Left cardiac atrium (tissue), 4 donors: ENCODE data around the gene CYP26B1. TPM values are rescaled to one million over a fixed set of nuclear protein-coding genes. Genes with fewer than 3 reads are reported as not detected.

Source experiments
- ATAC-seq, 2 donors: fragments of 200-7000 bp; cut with Tn5 transposase; one replicate each; pipeline ENCODE4 v1.9.1; 2020; ENCODE audit warnings: mild to moderate bottlenecking in 2 of 2, moderate library complexity in 2 of 2
- DNase-seq: peaks from one replicate; pipeline ENCODE4 v3.0.0-alpha.2; 2020
- intact Hi-C, 2 donors: fragments of 100-400 bp; cut with DNase I; formaldehyde crosslinking; loops; one replicate each; pipeline versions ENCODE4 v1.14.1 to v1.15.1; 2022 to 2023
- long read RNA-seq: library from polyadenylated mRNA; unstranded; transcript quantifications from one replicate; pipeline ENCODE4 v2.0.0, GENCODE V29; 2021
- total RNA-seq, 2 donors: library from RNA; stranded (reverse); fragmentation: NEBNext Ultra II Directional; extraction: Animal tissue kit (Norgen Biotek cat#: 25700); gene quantifications; one replicate each; pipeline ENCODE4 v1.2.1, GENCODE V29; 2021
- donor health status: DM: no; HTN: yes; CAD: no.
- donor health status: DM: no; HTN: yes; CAD: no; lungs with severe emphysema.
- donor health status: DM: yes; HTN: yes; CAD: no.
- donor health status: Dilated cardiomyopathy.

CYP26B1 gene
- total RNA-seq, result 10 to 100 TPM in 1 of 2 donors, 1 to 10 TPM in 1; 8.5 to 21.0 TPM
- long read RNA-seq, partial matches to known transcripts, result 9 of 10 reads
- long read RNA-seq, other reads (novel, unspliced or antisense), result 1 of 10 reads

DNA sequence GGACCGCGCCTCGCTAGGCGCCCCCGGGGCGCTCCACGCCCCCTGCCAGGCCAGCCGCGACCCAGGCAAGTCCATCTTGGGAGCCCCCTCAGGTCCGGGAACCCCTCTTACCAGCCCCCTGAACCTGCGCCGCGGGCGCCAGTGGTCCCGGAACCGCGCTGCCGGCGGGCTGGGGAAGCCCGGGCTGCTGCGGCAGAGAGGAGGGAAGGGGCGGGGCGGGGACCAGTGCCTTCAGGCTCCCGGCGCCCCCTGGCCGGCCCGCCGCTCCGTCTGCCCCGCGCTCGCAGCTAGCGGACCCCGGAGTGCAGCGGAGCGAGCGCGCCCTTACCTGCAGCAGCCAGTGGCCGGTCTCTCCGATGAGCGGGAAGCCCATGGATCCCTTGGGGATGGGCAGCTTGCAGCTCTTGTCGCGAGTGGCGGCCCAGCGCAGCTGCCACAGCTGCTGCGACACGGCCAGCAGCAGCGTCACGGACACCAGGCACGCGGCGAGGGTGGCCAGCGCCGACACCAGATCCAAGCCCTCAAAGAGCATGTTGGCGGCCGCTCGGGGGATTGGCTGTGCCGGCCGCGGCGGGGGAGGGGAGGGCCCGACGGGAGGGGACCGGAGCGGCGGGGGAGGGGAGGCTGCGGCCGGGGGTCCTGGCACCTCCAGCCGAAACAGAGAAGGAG, at the start of gene CYP26B1:
Gene CYP26B1, minus strand, starts transcription at position 560 of the 669 bp plus-strand sequence. Its CDS starts 28 bp downstream, at position 532.
- intact Hi-C loops, result loop anchor here in 1 of 2 donors (5.0 kb wide), 2 partner anchors 225 to 345 kb away; no protein-coding TSS in a partner anchor
- no peak for ATAC-seq
- peak; percentile 57 for DNase-seq

DNA sequence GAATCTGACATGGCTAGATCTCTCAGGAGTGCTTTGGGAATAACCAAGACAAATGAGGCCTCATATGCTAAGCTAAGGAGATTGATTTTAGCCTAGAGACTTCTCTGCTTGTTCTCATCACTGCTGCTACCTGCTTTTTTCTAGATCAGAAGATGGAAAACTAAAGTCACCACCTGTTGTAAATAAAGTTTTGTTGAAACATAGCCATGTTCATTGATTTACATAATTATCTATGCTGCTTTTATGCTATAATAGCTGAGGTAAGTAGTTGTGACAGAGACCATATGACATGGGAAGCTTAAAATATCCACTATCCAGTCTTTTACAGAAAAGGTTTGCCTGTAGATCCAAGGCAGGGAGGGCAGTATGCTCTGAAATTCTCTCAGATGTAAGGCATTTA, 46.1 kb upstream of the CYP26B1 start:
- DNase-seq (no peak), ATAC-seq (no peak)
- intact Hi-C loops, result no loop called here

DNA sequence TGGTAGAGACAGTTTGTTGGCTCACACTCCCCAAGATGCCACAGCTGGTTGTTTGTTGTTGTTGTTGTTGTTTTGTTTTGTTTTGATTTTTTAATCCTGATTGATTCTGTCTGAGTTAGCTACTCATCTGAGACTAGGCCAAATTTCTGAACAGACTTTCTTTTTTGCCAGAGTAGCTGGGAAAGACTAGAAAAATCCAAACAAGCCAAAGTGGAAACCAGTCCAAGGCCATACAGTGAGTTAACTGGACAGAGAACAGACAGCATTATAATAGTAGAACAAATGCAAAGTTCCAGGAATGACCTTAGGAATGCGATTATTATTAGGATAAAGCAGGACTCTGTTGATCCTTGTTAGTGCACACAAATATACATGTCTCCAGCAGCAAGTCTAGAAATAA, 43.8 kb upstream of the CYP26B1 start:
- no peak for DNase-seq
- no peak for ATAC-seq
- intact Hi-C loops, result no loop called here

- DNase-seq (no peak), ATAC-seq (no peak)
- intact Hi-C loops, result no loop called here
Observed at GRCh38 chr2:72185206-72185605, 37.5 kb upstream of the CYP26B1 start.

- no peak for DNase-seq
- intact Hi-C loops, result no loop called here
- ATAC-seq, result no peak
Observed at GRCh38 chr2:72183466-72183865, 35.8 kb upstream of the CYP26B1 start.

- DNase-seq (no peak), ATAC-seq (no peak)
- intact Hi-C loops, result no loop called here
Observed at GRCh38 chr2:72183016-72183415, 35.4 kb upstream of the CYP26B1 start.

- DNase-seq (no peak), ATAC-seq (peak; percentile 30 to 62)
- intact Hi-C loops, result no loop called here
Observed at GRCh38 chr2:72182547-72182946, 34.9 kb upstream of the CYP26B1 start.

GRCh38 chr2:72181616-72182015, 34.0 kb upstream of the CYP26B1 start:
- DNase-seq, result no peak
- intact Hi-C loops, result no loop called here
- ATAC-seq, result no peak

- no peak for ATAC-seq
- DNase-seq, result no peak
- intact Hi-C loops, result no loop called here
Observed at GRCh38 chr2:72180351-72180750, 32.7 kb upstream of the CYP26B1 start.

DNA sequence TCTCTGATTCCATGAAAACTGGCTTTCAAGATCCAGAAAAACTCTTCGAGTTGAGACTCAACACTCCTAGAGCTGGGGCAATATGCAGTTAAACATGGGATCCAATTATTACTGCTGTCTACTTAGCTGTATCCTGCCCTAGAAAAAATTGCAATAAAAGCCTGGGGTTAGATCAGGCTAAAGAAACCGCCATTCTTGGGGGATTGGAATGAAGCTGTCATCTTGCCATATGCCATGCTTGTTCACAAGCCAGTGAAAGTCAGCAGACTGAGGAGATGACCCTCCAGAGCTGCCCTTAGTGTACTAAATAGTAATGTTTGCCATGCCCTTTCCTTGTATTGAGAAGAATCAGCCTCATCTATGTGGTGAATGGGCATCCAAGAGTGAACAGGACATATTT, 30.9 kb upstream of the CYP26B1 start:
- DNase-seq (no peak), ATAC-seq (no peak)
- intact Hi-C loops, result loop anchor here in 1 of 2 donors (10.0 kb wide), 1 partner anchor 566 kb away; no protein-coding TSS in a partner anchor

- ATAC-seq, result no peak
- DNase-seq, result no peak
- intact Hi-C loops, result loop anchor here in 1 of 2 donors (10.0 kb wide), 1 partner anchor 569 kb away; no protein-coding TSS in a partner anchor
Observed at GRCh38 chr2:72176281-72176680, 28.6 kb upstream of the CYP26B1 start.

DNA sequence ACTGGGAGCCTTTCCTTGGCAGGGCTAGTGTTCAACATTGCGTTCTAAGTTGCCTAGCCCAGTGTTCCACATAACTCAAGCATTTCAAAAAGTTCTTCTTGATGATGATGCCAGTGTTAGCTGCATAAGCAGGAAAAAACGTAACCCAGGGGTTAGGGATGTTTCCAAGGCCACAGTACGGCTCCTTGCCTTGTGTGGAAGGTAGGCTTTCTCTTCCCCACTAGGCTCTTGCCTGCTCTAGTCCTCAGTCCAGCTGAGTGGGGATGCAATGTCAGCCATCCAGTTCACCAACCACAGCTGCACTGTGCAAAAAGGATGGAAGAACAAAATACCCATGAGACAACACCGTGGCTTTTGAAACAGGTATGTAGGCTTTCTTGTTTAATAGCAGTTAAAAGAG, 28.0 kb upstream of the CYP26B1 start:
- intact Hi-C loops, result loop anchor here in 1 of 2 donors (10.0 kb wide), 1 partner anchor 569 kb away; no protein-coding TSS in a partner anchor
- ATAC-seq (no peak), DNase-seq (no peak)

DNA sequence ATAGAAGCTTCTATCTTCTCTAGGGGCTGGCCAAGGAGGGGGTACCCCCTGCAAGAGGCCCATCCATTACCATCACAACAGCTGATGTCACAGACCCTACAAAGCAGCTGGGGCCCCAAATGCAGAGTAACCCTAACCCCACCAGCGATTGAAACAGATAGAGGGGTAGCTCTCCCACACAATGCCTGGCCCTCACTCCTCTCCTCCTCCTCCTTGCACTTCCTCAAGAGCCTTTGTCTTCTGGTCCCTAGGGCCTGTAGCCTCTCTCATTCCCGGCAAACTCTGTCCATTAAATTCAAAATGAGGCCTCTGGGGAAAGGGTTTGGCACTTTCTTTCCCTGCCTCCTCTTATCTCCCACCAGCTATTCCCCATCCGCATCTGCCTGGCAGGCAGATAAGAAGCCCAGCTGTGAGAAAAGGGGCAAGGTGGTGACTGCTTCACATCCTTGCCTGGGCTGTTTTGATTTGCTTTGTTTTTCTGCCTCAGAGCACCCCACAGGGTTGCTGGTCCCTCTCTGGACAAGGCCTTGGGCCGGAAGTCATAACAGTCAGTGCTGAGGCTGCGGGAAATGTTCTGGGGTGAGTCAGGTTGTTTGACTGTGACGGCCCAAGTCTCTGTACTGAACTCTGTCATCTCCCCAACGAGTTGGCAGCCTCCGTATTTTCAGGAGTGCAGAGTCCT, 26.1 kb upstream of the CYP26B1 start:
- peak in 1 of 2 donors; percentile 48 for ATAC-seq
- DNase-seq, result no peak

GRCh38 chr2:72172478-72172877, 24.8 kb upstream of the CYP26B1 start:
- DNase-seq (no peak), ATAC-seq (no peak)
- intact Hi-C loops, result loop anchor here in 1 of 2 donors (10.0 kb wide), 1 partner anchor 572 kb away; no protein-coding TSS in a partner anchor

More for the DNA sequence above, 26.1 kb upstream of the CYP26B1 start:
- intact Hi-C loops, result loop anchor here in 1 of 2 donors (10.0 kb wide), 1 partner anchor 571 kb away; no protein-coding TSS in a partner anchor

GRCh38 chr2:72166279-72166678, 18.6 kb upstream of the CYP26B1 start:
- intact Hi-C loops, result no loop called here
- ATAC-seq (no peak), DNase-seq (no peak)

DNA sequence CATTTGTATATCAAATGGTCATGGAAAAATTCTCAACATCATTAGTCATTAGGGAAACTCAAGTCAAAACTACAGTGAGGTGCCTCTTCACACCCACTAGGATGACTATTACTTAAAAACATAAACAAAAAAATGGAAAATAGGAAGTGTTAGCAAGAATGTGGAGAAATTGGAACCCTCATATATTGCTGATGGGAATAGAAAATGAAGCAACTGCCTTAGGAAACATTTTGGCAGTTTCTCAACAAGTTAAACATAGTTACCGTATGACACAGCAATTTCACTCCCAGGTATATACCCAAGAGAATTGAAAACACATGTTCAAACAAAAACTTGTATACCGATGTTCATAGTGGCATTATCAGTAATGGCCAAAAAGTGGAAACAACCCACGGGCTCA, 18.1 kb upstream of the CYP26B1 start:
- ATAC-seq (no peak), DNase-seq (no peak)
- intact Hi-C loops, result no loop called here

DNA sequence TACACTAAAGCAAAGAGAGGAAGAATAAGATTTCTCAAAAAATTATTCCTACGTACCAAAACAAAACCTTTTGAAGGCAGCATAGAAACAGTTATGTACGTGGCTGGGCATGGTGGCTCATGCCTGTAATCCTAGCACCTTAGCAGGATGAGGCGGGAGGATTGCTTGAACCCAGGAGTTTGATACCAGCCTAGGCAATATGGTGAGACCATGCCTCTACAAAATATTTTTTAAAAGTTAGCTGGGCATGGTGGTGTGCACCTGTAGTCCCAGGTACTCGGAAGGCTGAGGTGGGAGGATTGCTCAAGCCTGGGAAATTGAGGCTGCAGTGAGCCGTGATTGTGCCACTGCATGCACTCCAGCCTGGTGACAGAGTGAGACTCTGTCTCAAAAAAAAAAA, 14.9 kb upstream of the CYP26B1 start:
- DNase-seq (no peak), ATAC-seq (no peak)
- intact Hi-C loops, result no loop called here

- DNase-seq (no peak), ATAC-seq (no peak)
- intact Hi-C loops, result loop anchor here in 1 of 2 donors (10.0 kb wide), 1 partner anchor 415 kb away; no protein-coding TSS in a partner anchor
Observed at GRCh38 chr2:72159211-72159993, 11.7 kb upstream of the CYP26B1 start.
